GM12874 (cell line): ENCODE results near the gene OTUB2.
A peak's percentile ranks its signal among the peaks of the same experiment; 100 is the strongest.

Source experiments
- TF ChIP-seq, protein P1 (sequence below): IDR thresholded peaks from 2 replicates; pipeline ENCODE4 v1.5.1; 2011; ENCODE audit warnings: low read depth, mild to moderate bottlenecking, control low read depth, low read length, moderate library complexity; ENCODE audit not compliant: insufficient read depth

Gene OTUB2

DNA sequence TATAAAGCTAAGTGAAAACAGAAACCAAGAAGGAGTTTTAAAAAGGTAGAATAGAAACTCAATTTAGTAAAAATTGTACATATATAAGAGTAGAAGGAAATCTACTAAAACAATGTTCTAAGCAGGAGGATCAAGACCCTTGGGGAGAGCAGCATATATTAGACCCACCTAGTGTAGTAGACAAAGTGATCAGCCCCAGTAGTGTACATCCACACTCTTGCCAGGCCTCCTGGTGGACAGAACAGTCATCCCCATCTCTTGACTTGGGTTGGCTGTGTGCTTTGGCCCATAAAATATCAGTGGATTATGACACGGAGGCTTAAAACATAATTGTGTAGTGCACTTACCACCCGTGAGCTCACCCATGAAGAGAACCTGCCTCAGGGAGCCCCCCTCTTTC lies 10.9 kb upstream of the OTUB2 start:
- TF ChIP-seq, protein P1, sequence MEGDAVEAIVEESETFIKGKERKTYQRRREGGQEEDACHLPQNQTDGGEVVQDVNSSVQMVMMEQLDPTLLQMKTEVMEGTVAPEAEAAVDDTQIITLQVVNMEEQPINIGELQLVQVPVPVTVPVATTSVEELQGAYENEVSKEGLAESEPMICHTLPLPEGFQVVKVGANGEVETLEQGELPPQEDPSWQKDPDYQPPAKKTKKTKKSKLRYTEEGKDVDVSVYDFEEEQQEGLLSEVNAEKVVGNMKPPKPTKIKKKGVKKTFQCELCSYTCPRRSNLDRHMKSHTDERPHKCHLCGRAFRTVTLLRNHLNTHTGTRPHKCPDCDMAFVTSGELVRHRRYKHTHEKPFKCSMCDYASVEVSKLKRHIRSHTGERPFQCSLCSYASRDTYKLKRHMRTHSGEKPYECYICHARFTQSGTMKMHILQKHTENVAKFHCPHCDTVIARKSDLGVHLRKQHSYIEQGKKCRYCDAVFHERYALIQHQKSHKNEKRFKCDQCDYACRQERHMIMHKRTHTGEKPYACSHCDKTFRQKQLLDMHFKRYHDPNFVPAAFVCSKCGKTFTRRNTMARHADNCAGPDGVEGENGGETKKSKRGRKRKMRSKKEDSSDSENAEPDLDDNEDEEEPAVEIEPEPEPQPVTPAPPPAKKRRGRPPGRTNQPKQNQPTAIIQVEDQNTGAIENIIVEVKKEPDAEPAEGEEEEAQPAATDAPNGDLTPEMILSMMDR, result 0 out of 2 replicates have a peak, but pooled peaks have one; percentile 10

DNA sequence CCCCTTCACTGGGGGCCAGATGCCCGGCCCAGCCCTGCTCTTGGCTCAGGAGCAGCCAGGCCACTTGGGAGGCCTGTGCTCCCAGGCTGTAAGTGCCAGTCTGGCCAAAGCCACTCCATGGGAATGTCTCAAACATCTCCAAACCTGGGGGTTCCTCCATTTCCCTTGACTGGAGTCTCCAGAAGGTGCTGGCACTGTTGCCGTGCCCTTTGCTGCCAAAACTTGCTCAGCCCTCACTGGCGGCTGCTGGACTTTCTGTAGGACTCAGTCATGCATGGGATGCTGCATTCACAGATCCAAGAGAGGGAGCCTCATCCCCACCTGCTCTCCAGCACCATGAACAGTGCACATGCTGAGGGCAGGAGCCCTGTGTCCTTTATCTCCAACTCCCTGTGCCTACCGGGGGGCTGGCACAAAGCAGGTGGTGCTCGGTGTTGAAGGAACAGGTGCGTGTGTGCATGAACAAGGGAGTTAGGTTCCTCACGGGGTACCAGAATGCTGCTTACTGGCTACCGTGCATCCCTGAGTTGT lies 9.6 kb upstream of the OTUB2 start:
- TF ChIP-seq, protein P1, result no peak

DNA sequence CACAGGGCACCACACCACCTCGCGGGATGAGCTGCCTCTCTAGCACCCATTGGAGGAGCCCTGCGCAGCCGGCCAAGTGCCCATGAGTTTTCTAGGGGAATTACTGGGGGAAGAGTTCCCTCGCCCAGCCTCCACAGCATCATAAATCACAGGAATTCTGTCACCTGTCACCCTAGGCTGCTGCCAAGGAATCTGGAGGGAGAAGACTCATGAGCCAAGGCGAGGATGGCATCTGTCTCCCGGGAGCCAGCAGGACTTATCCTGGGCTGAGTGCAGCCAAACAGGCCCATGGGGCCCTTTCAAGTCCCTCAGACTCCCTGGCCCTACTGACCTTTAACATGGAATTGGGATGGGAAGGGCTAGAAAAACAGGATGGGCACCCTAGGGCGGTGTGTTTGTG lies 7.8 kb upstream of the OTUB2 start:
- TF ChIP-seq, protein P1, result no peak

DNA sequence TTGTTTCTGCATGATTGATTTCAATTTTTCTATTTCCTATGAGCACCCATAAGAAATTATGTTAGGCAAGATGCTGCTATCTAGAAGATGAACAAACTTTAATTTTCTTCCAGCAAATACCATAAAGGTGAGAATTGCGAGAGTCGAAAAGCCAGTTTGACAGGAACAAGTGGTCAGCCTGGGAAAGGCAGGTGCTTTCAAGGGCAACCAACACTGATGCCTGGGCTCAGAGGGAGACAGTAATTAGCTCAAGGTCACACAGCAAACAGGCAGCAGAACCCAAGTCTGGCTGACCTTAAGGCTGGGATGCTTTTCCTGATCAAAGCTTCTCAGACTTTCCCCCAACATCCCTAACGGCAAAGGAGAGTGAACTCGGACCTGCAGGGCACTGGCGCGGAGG lies 6.8 kb upstream of the OTUB2 start:
- TF ChIP-seq, protein P1, result no peak

DNA sequence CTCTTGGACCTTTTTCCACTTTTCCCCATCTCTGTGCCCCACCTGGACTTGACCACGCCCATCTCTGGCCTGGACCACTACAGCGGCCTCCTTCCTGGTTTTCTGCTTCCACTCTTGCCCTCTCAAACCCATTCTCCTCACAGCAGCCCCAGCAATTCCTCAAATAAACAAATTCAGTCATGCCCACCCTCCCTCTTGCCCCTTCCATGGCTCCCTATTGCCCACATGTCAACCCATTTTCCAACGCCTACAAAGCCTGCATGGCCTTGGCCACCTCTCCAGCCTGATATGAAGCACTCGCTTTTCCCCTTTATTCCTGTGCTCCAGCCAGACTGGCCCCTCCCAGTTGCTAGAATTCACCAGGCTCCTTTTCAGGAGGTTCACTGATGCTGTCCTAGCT lies 5.9 kb upstream of the OTUB2 start:
- TF ChIP-seq, protein P1, result no peak

DNA sequence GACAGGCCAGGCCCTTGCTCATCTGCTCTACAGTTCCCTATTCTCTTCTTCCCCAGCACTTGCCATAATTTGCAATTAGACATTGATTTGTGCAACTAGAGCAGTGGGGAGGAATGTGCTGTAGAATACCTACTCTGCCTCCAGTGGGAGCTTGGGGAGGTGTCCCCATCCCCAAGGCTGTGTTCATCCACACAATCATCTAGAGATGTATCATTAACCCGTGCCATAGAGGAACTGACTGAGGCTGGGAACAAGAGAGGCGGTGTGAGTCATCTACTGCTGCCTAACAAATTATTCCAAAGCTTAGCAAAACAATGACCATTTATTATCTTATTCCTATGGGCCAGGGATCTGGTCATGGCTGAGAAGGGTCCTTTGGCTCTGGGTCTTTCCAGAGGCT lies 5.1 kb upstream of the OTUB2 start:
- TF ChIP-seq, protein P1, result no peak

DNA sequence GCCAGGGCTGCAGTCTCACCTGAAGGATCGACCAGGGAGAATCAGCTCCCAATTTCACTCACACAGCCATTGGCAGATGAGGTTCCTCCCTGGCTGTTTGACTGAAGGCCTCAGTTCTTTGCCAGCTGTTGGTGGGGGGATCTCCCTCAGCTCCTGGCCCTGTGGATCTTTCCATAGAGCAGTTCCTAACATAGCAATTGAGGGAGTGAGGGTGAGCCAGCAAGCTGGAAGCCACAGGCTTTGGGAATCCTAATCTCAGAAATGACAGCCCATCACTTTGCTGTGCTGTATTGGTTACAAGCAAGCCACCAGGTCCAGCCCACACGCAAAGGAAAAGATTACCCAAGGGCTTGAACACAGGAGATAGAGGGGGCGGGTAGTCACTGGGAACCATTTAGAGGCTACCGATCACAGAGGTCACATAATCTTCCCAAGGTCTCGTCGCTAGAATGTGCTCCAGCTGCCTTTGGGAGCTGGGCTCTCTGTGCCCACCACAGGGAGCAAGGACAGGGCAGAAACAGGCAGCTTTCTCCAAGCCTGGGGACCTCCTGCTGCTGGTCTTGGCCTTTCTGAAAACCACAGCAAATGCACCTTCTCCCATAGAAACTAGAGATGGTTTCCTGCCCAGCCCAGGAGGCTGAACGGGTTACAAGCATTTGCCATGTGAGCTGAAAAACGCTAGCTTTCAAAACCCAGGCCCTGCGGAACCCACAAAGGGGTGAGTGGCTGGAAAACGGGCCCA lies 4.6 kb upstream of the OTUB2 start:
- TF ChIP-seq, protein P1, result no peak
